HG03139 (cell line): Measurements from ENCODE around the gene DIPK1C.

ENCODE experiments used
- ATAC-seq: cut with Tn5 transposase; IDR thresholded peaks from one replicate; pipeline ENCODE4 v1.9.1; 2021; ENCODE audit not compliant: unreplicated experiment

Gene DIPK1C

GRCh38 chr18:74486119-74486849 is 29.2 kb upstream of the DIPK1C start:
- ATAC-seq: no peak

- no peak for ATAC-seq
Observed at GRCh38 chr18:74482697-74483096, 25.6 kb upstream of the DIPK1C start.

DNA sequence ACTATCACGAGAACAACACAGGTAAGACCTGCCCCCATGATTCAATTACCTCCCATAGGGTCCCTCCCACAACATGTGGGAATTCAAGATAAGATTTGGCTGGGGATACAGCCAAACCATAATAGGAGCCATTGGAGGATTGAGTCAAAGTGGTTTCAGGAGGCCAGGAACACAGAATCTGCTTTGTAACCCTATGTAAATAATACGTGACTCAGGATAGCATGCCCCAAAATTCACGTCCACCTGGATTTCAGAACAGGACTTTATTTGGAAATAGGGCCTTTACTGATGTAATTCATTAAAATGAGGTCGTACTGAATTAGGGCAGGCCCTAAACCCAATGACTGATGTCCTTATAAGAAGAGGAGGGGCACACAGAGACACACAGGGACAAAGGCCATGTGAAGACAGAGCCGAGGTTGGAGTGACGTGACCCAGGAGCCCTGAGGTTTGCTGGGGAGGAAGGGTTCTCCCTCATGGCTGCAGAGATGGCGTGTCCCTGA is 23.1 kb upstream of the DIPK1C start:
- ATAC-seq: no peak

DNA sequence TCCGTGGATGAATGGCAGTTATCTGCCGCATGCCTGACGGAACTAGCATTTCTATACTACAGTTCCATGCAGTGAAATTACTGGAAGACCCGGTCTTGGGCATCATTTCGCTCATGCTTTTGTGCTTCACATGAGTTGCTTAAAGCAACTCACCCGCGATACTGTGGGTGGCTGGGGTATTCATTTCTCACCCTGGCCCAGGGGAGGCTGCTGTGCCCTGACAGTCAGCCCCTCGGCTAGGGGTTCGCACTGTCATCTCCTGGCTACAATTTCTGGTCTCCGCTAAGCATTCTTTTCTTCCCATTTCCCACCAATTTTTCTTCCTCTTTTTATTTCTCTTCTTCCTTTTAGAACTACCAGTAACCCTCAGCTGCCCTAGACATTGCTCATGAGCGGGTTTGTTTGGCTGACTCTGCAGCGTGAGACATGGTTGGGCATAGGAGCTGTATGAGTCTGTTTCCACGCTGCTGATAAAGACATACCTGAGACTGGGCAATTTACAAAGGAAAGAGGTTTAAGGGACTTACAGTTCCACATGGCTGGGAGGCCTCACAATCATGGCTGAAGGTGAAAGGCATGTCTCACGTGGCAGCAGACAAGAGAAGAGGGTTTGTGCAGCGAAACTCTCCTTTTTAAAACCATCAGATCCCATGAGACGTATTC is 22.5 kb upstream of the DIPK1C start:
- ATAC-seq: no peak

DNA sequence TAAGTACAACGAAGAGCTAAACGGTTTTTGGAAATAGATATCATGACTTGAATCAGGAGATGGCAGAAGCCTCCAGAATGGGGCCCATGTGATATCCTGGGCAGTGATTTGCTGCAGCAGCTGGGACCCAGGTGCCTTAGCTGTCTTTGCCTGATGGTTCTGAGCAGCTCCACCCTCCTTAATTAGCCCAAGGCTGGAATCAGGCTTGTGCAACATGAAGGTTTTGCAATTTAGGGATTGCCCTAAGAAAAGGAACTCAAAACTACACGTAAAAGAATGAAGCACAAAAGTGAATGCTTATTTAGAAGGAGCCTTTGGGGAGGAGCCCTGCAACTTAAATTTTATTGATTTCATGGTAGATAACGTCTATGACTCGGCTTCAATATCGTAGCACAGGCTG is 21.8 kb upstream of the DIPK1C start:
- ATAC-seq: no peak

- no peak for ATAC-seq
Observed at GRCh38 chr18:74478316-74478715, 21.2 kb upstream of the DIPK1C start.

DNA sequence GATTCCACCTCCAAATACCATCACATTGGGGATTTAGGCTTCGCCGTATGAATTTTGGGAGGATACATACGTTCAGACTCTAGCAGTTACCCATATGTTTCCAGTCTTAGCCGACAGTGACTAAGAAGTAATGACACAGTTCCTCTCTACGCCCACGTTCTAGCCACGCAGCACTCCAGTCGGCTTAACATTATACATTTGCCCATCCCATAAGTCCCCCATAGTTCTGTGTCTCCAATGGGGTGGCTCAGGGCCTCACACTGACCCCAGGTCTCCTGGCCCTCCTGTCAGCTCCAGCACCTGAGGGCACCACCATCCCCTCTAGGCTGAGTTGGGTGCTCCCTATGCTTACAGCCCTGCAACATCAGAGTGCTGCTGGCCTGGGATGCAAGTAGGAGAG is 20.7 kb upstream of the DIPK1C start:
- no peak for ATAC-seq

GRCh38 chr18:74476140-74476539 is 19.0 kb upstream of the DIPK1C start:
- no peak for ATAC-seq

DNA sequence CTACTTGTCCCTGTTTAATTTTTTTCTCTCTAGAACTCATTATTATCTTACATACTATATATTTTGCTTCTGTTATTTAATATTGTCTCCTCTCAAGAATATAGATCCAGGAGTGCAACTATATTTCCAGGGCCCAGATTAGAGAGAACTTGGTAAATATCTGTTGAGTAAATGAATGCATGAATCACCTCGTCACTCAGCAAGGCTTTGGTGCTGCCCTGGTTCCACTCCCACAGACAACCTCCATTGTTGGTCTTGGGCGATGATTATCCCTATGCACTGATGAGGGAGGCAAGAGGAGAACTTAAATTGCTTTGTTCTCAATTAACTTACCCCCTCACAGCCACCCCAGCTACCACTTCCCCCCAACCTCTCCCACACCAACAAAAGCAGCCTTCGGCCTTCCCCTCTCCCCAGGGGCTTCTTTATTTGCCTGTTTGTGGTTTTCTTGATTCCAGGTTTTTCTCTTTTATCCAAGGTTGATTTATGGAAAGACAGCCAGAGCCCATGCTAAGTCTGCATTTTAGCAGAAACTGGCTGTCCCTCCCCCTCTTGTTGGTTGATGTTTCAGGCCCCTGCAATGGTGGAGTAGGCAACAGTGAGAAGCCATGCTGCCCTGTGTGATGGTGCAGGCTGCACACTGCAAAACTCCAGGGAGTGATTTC is 17.0 kb upstream of the DIPK1C start:
- ATAC-seq: no peak

- ATAC-seq: no peak
Observed at GRCh38 chr18:74472312-74472711, 15.2 kb upstream of the DIPK1C start.

DNA sequence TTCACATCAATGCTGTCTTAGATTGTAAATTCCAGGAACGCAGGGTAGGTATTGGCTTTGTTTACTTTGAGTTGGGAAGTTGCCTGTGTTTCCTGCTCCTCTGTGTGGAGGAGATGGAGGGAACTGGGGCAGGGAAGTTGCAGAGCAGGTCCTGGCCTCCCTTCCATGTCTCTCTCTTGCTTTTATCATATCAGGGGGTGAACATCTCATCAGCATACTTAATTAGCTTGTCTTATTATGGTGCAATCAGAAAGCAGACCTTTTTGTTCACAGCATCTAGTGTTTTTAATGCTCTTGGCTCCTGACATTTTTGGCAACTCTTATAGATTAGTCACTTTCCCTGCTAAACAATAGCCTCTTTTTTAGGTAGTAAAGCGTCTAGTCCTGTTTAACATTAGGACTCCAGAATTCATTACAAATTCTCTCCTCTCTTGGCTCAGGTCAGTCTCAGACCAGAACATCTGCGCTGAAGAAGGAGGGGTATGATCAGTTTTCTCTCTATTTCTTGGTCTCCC is 11.5 kb upstream of the DIPK1C start:
- no peak for ATAC-seq

- no peak for ATAC-seq
Observed at GRCh38 chr18:74465775-74466174, 8.7 kb upstream of the DIPK1C start.

DNA sequence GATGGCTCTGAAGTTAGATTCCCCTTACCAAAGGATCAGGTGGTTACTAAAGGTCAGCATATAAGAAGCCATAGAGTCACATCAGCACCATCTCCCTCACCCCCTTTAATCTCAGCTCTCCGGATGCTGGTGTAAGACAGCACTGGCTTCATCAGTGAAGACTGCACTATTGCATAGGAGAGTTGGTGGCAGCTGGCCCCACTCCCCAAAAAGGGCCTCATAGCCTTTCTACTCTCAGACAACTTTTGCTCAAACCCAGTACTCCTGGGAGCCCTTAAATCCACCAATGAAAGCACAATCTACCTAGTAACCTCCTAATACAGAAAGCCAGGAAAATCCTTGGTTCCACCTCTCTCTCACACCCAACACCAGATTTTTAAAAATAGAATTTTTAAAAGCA is 6.9 kb upstream of the DIPK1C start:
- no peak for ATAC-seq

- no peak for ATAC-seq
Observed at GRCh38 chr18:74463254-74463653, 6.1 kb upstream of the DIPK1C start.

GRCh38 chr18:74460825-74461224 is 3.7 kb upstream of the DIPK1C start:
- no peak for ATAC-seq

DNA sequence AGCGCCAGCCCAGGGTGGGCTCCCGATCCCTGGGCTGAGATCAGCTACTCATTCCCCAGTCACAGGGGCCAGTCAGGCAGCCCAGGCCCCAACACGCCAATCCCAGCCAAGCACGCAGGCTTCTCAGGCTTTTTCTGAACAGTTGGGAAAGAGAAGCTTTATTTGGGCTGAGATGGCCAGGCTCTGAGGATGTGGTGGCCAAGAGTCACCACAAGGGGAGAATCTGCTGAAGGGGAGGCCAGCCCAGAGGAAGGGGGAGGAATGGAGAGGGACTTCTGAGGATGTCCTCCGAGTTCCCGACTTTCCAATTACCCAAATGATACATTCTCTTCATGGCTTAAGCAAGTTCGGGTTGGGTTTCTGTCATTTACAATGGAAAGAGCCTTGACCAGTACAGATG is 2.8 kb upstream of the DIPK1C start:
- no peak for ATAC-seq

DNA sequence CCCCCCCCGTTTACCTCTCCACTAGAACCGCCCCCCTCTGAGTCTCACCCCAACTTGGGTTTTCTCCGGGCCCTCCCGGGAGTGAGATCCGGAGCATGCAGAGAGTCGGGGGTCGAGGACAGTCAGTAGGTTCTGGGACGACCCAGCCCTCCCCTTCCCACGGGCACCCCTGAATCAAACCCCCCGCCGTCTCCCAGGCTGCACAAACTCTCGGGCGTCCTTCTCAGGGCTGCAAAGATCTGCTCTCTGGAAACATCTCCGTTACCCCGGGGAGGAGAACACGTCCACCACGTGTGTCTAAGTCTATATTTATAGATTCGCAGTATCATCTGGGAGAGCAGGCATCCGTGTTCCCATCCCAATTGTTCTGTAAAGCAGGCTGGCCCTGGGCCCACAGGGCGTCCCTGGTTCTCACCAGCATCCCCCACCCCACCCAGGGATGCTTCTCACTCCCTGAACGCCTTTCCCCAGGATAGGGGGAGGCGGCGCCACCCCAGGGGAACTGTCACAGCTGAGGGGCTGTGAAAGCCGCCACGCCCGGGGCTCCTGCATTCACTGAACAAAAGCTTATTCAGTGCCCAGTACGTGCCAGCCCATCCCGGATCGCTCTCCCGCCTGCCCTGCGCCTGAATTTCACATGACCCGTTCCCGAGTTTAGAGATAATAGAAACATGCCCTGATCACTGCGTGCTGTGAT is 765 bp upstream of the DIPK1C start:
- no peak for ATAC-seq

- no peak for ATAC-seq
Observed at GRCh38 chr18:74456349-74457042, 612 bp downstream of the DIPK1C start.

DNA sequence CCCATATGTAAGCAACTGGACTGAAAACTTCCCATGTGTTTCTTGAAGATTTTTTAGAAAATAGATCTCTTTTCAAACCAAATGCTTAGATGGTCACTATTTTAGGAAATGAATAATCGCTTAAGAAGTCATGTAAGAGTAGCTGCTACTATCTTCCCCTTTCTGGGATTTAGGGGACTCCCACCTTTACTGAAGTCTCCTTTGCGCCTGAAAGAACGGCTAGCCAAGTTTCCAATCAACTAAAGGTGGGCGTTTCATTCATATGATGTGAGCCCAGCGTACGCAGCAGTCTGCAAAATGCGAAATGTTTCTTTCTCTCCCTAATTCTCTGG is 1.1 kb downstream of the DIPK1C start:
- no peak for ATAC-seq

GRCh38 chr18:74455386-74455785 is 1.7 kb downstream of the DIPK1C start:
- no peak for ATAC-seq

DNA sequence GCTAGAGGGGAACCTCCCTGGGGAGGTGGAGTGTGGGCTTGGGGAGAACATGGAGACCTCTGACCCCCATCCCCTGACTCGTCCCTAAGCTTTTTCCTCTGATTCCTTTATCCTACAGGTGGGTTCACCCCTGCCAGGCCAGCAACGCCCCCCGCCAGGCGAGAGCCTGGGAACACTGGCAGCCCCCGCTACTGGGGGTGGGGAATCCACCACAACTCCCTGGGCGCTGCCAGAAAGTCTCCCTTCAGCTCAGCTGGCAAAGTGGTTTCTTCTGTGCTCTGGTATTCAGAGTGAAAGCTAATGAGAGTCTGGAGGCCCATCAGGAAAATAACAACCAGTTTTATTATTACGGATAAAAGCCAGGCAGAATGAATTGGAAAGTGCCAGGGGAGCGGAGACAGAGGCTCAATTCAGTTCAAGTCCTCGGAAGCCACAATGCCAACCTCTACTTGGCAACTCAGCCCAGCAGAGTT is 2.8 kb downstream of the DIPK1C start:
- ATAC-seq: no peak
